ENCODE data around the gene BAD. TPM values are rescaled to one million over a fixed set of nuclear protein-coding genes. Genes with fewer than 3 reads are reported as not detected.

BAD gene
- polyA plus RNA-seq, 1 donor = 39.6 TPM

- H3K27ac ChIP-seq (ENCODE audit: low read length) = no peak overlapping the region
- H3K9me3 ChIP-seq (ENCODE audit: control insufficient read depth, low read depth, low read length) = peaks cover 3% of the 10 kb centered on the region
- DNase-seq = no peak
- H3K36me3 ChIP-seq (ENCODE audit: control insufficient read depth, insufficient read depth, low read length) = no peaks in the 10 kb centered on the region
- H3K4me1 ChIP-seq (ENCODE audit: control insufficient read depth, insufficient read depth, low read length) = peaks cover 19% of the 10 kb centered on the region
- no peak overlapping the region for H3K4me3 ChIP-seq (ENCODE audit: low read length)
- peaks cover 94% of the 10 kb centered on the region for H3K27me3 ChIP-seq (ENCODE audit: control insufficient read depth, insufficient read depth, low read length)
- no CpG with 5 or more reads among the region's 1 CpG for WGBS (ENCODE audit: insufficient coverage, low lambda C conversion rate)
Observed at GRCh38 chr11:64296236-64296635, 11.8 kb upstream of the BAD start.

DNA sequence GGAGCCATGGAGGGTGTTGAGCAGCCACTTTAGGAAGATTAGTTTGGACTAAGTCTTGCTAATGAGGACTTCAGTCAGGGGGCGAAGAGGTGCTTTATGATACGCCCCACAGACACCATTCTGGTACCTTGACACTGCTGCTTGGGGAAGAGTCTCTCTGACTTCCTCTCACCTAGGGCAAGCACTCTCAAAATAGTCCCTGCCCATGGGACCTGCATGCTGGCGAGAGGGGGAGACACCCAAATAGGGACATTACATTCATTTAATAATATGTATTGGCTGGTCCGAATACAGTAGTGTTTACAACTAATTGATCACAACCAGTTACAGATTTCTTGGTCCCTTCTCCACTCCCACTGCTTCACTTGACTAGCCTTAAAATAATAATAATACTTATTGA is 11.3 kb upstream of the BAD start:
- no peak overlapping the region for H3K4me3 ChIP-seq (ENCODE audit: low read length)
- H3K27me3 ChIP-seq (ENCODE audit: control insufficient read depth, insufficient read depth, low read length) = peaks cover 94% of the 10 kb centered on the region
- no peak overlapping the region for H3K27ac ChIP-seq (ENCODE audit: low read length)
- peaks cover 17% of the 10 kb centered on the region for H3K4me1 ChIP-seq (ENCODE audit: control insufficient read depth, insufficient read depth, low read length)
- peaks cover 3% of the 10 kb centered on the region for H3K9me3 ChIP-seq (ENCODE audit: control insufficient read depth, low read depth, low read length)
- WGBS (ENCODE audit: insufficient coverage, low lambda C conversion rate) = no CpG with 5 or more reads among the region's 4 CpGs
- no peak for DNase-seq
- H3K36me3 ChIP-seq (ENCODE audit: control insufficient read depth, insufficient read depth, low read length) = no peaks in the 10 kb centered on the region

DNA sequence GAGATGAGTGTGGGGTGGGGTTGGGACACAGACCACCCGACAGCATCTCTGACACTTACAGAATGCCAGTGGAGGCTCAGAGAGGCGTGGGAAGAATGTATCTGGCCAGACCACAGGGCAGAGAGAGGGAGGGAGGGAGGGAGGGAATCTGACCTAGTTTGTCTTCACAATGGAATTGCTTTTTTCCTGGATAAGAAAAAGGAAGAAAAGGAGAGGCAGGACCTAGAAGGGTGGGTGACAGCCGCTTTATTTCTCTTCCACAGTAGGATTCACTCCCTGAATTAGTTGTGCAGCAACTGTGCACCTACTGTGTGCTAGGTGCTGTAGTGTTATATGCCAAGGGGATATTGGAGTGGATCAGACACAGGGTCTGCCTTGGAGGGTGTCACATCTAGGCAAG is 10.3 kb upstream of the BAD start:
- no peak overlapping the region for H3K27ac ChIP-seq (ENCODE audit: low read length)
- H3K9me3 ChIP-seq (ENCODE audit: control insufficient read depth, low read depth, low read length) = peaks cover under 1% of the 10 kb centered on the region
- H3K27me3 ChIP-seq (ENCODE audit: control insufficient read depth, insufficient read depth, low read length) = peaks cover 94% of the 10 kb centered on the region
- 40% methylated on average over 1 of the region's 3 CpGs for WGBS (ENCODE audit: insufficient coverage, low lambda C conversion rate)
- no peaks in the 10 kb centered on the region for H3K36me3 ChIP-seq (ENCODE audit: control insufficient read depth, insufficient read depth, low read length)
- no peak overlapping the region for H3K4me3 ChIP-seq (ENCODE audit: low read length)
- H3K4me1 ChIP-seq (ENCODE audit: control insufficient read depth, insufficient read depth, low read length) = peaks cover 7% of the 10 kb centered on the region
- DNase-seq = no peak

DNA sequence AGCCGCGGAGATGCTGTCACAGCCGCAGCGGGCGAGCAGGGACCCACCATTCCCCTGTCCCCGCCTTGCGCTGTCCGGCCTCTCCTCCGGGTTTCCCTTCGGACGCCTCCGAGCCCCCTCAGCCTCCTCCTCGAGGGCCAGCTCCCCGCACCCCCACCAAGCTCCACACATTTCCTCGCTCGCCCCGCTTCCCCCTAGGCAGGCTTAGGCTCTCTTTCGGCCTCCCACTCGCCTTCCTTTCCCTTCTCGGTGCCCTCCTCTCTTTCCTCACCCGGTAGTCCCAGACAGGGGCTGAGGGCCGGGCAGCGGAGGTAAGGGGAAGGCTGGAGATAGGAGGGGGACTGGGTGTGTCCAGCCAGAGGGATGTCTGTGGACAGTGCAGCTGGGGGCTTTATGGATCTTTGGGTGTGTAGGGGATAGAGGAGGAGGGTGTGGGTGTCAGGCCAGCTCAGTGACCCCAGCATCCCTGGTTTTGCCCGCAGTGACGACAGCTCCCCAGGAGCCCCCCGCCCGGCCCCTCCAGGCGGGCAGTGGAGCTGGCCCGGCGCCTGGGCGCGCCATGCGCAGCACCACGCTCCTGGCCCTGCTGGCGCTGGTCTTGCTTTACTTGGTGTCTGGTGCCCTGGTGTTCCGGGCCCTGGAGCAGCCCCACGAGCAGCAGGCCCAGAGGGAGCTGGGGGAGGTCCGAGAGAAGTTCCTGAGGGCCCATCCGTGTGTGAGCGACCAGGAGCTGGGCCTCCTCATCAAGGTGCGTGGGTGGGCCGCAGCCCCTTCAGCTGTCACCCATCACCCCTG is 8.2 kb upstream of the BAD start:
- Histone ChIP-seq H3K36me3 (ENCODE audit: control insufficient read depth, insufficient read depth, low read length) (no peaks in the 10 kb centered on the region), H3K4me1 (ENCODE audit: control insufficient read depth, insufficient read depth, low read length) (peaks cover 3% of the 10 kb centered on the region), H3K27ac (ENCODE audit: low read length) (no peak overlapping the region), H3K9me3 (ENCODE audit: control insufficient read depth, low read depth, low read length) (no peaks in the 10 kb centered on the region), H3K4me3 (ENCODE audit: low read length) (no peak overlapping the region), H3K27me3 (ENCODE audit: control insufficient read depth, insufficient read depth, low read length) (peaks cover 78% of the 10 kb centered on the region)
- no peak for DNase-seq
- no CpG with 5 or more reads among the region's 42 CpGs for WGBS (ENCODE audit: insufficient coverage, low lambda C conversion rate)

GRCh38 chr11:64291752-64292459 is 7.4 kb upstream of the BAD start:
- Histone ChIP-seq H3K27me3 (ENCODE audit: control insufficient read depth, insufficient read depth, low read length) (peaks cover 70% of the 10 kb centered on the region), H3K36me3 (ENCODE audit: control insufficient read depth, insufficient read depth, low read length) (no peaks in the 10 kb centered on the region), H3K27ac (ENCODE audit: low read length) (no peak overlapping the region), H3K4me1 (ENCODE audit: control insufficient read depth, insufficient read depth, low read length) (peaks cover 3% of the 10 kb centered on the region), H3K4me3 (ENCODE audit: low read length) (no peak overlapping the region), H3K9me3 (ENCODE audit: control insufficient read depth, low read depth, low read length) (no peaks in the 10 kb centered on the region)
- WGBS (ENCODE audit: insufficient coverage, low lambda C conversion rate) = no CpG with 5 or more reads among the region's 96 CpGs
- DNase-seq = no peak

- peaks cover 6% of the 10 kb centered on the region for H3K4me1 ChIP-seq (ENCODE audit: control insufficient read depth, insufficient read depth, low read length)
- H3K27me3 ChIP-seq (ENCODE audit: control insufficient read depth, insufficient read depth, low read length) = peaks cover 64% of the 10 kb centered on the region
- H3K27ac ChIP-seq (ENCODE audit: low read length) = no peak within 1 kb of the TSS
- WGBS (ENCODE audit: insufficient coverage, low lambda C conversion rate) = no CpG with 5 or more reads among the region's 45 CpGs
- DNase-seq = no peak
- no peaks in the 10 kb centered on the region for H3K9me3 ChIP-seq (ENCODE audit: control insufficient read depth, low read depth, low read length)
- H3K36me3 ChIP-seq (ENCODE audit: control insufficient read depth, insufficient read depth, low read length) = no peaks in the 10 kb centered on the region
- H3K4me3 ChIP-seq (ENCODE audit: low read length) = no peak within 1 kb of the TSS
Observed at GRCh38 chr11:64291262-64291751, 6.8 kb upstream of the BAD start, which contains the start of gene KCNK4. TSS of gene KCNK4 (plus strand) at chr11:64291302. CDS start at chr11:64293019, 1,717 bp downstream.

DNA sequence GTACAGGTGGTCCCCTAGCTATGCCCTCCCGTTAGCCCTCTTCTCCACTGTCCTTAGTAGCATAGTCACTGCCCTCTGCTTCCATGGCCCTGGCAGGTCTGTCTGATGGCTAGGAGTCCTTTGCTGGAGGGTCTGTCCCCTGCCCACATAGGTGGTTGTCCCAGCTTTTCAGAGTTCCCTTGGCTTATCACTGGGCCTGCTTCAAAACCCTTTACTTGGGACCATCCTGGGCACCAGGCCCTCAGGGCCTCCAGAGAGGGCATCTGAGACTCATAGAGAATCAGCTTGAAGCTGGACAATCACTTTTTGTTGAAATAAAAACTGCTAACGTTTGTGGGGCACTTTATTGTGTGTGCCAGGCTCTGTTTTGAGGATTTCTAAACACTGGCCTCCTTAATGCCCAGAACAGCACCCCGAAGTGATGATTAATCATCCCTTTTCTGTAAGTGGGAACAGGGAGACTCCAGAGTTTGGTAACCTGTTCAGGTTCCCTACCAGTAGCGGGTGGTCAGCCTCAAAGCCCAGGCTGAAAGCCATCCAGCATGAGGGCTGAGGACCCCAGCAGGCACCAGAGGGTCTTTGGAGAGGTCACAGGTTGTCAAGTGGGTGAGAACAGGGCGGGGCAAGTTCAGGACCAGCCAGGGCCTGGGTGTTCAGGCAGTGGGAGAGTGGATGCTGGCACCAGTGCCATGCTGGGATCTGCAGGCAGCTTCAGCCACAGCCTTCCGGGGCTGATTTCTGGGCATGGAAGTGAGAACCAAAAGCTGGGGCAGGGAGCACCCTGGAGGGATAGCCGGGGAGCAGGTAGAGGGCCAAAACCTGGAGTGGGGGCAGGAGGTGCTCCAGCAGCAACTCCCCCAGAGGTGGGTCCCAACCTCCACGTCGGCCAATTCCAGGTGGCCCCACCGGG is 6.1 kb upstream of the BAD start:
- no peak for DNase-seq
- H3K4me3 ChIP-seq (ENCODE audit: low read length) = no peak overlapping the region
- H3K27me3 ChIP-seq (ENCODE audit: control insufficient read depth, insufficient read depth, low read length) = peaks cover 57% of the 10 kb centered on the region
- no peaks in the 10 kb centered on the region for H3K36me3 ChIP-seq (ENCODE audit: control insufficient read depth, insufficient read depth, low read length)
- no CpG with 5 or more reads among the region's 10 CpGs for WGBS (ENCODE audit: insufficient coverage, low lambda C conversion rate)
- peaks cover 10% of the 10 kb centered on the region for H3K4me1 ChIP-seq (ENCODE audit: control insufficient read depth, insufficient read depth, low read length)
- H3K27ac ChIP-seq (ENCODE audit: low read length) = no peak overlapping the region
- no peaks in the 10 kb centered on the region for H3K9me3 ChIP-seq (ENCODE audit: control insufficient read depth, low read depth, low read length)

GRCh38 chr11:64289002-64289564 is 4.6 kb upstream of the BAD start:
- H3K4me1 ChIP-seq (ENCODE audit: control insufficient read depth, insufficient read depth, low read length) = peaks cover 10% of the 10 kb centered on the region
- no peaks in the 10 kb centered on the region for H3K36me3 ChIP-seq (ENCODE audit: control insufficient read depth, insufficient read depth, low read length)
- no CpG with 5 or more reads among the region's 13 CpGs for WGBS (ENCODE audit: insufficient coverage, low lambda C conversion rate)
- no peak overlapping the region for H3K4me3 ChIP-seq (ENCODE audit: low read length)
- DNase-seq = no peak
- H3K9me3 ChIP-seq (ENCODE audit: control insufficient read depth, low read depth, low read length) = no peaks in the 10 kb centered on the region
- H3K27ac ChIP-seq (ENCODE audit: low read length) = no peak overlapping the region
- peaks cover 42% of the 10 kb centered on the region for H3K27me3 ChIP-seq (ENCODE audit: control insufficient read depth, insufficient read depth, low read length)

DNA sequence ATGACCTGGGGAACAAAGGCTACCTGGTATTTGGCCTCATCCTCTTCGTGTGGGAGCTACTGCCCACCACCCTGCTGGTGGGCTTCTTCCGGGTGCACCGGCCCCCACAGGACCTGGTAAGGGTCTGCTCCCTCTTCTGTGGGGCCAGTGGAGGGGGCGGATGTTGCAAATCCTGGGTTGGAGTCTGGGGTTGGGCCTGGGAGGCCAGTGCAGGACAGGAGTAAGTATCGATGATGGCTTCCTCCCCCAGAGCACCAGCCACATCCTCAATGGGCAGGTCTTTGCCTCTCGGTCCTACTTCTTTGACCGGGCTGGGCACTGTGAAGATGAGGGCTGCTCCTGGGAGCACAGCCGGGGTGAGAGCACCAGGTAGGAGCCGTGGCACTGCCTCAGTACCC is 3.9 kb upstream of the BAD start:
- H3K9me3 ChIP-seq (ENCODE audit: control insufficient read depth, low read depth, low read length) = no peaks in the 10 kb centered on the region
- no peak overlapping the region for H3K27ac ChIP-seq (ENCODE audit: low read length)
- H3K27me3 ChIP-seq (ENCODE audit: control insufficient read depth, insufficient read depth, low read length) = peaks cover 37% of the 10 kb centered on the region
- peaks cover 18% of the 10 kb centered on the region for H3K4me1 ChIP-seq (ENCODE audit: control insufficient read depth, insufficient read depth, low read length)
- no peak overlapping the region for H3K4me3 ChIP-seq (ENCODE audit: low read length)
- no peaks in the 10 kb centered on the region for H3K36me3 ChIP-seq (ENCODE audit: control insufficient read depth, insufficient read depth, low read length)
- no peak for DNase-seq
- WGBS (ENCODE audit: insufficient coverage, low lambda C conversion rate) = no CpG with 5 or more reads among the region's 9 CpGs
